HEK293T (cell line): Measurements from ENCODE around the gene REXO2.
A peak's percentile ranks its signal among the peaks of the same experiment; 100 is the strongest.

ENCODE experiments used
- CTCF ChIA-PET: fragments of 350-600 bp; formaldehyde crosslinking; extraction: SDS; loops from one replicate; lab custom pipeline; 2021; ENCODE audit warnings: antibody characterized with exemption, inconsistent platforms; lab: Yijun Ruan, JAX
- POLR2A ChIA-PET: fragments of 350-600 bp; formaldehyde crosslinking; extraction: SDS; loops from one replicate; lab custom pipeline; 2020; ENCODE audit warnings: antibody characterized with exemption, inconsistent platforms; lab: Yijun Ruan, JAX
- DNase-seq: peaks from one replicate; pipeline ENCODE4 v3.0.0; 2012; ENCODE audit warnings: mixed read lengths; ENCODE audit errors: extremely low spot score
- ARNT ChIP-seq: fragments of 450-650 bp; IDR thresholded peaks from 2 replicates; pipeline ENCODE4 v1.6.1; 2017; ENCODE audit warnings: mild to moderate bottlenecking
- BHLHE40 ChIP-seq: fragments of 450-650 bp; IDR thresholded peaks from 2 replicates; pipeline ENCODE4 v1.6.1; 2016; ENCODE audit warnings: mild to moderate bottlenecking, moderate library complexity, borderline replicate concordance
- CTBP1 ChIP-seq: fragments of 450-650 bp; IDR thresholded peaks from 2 replicates; pipeline ENCODE4 v1.6.1; 2016; ENCODE audit warnings: borderline replicate concordance
- ELF4 ChIP-seq: fragments of 450-650 bp; IDR thresholded peaks from 2 replicates; pipeline ENCODE4 v1.6.1; 2017; ENCODE audit warnings: antibody characterized with exemption
- FOXA1 ChIP-seq: fragments of 450-650 bp; IDR thresholded peaks from 2 replicates; pipeline ENCODE4 v1.6.1; 2016; ENCODE audit warnings: mild to moderate bottlenecking
- FOXK2 ChIP-seq: fragments of 450-650 bp; IDR thresholded peaks from 2 replicates; pipeline ENCODE4 v1.6.1; 2016; ENCODE audit warnings: mild to moderate bottlenecking
- FOXM1 ChIP-seq: fragments of 450-650 bp; IDR thresholded peaks from 2 replicates; pipeline ENCODE4 v1.6.1; 2017; ENCODE audit warnings: mild to moderate bottlenecking, borderline replicate concordance
- HDGF ChIP-seq: fragments of 450-650 bp; IDR thresholded peaks from 2 replicates; pipeline ENCODE4 v1.6.1; 2017; ENCODE audit warnings: antibody characterized with exemption, borderline replicate concordance
- L3MBTL2 ChIP-seq: fragments of 450-650 bp; conservative IDR thresholded peaks from 2 replicates; pipeline ENCODE4 v1.6.1; 2016; ENCODE audit warnings: mild to moderate bottlenecking
- LEF1 ChIP-seq: fragments of 450-650 bp; IDR thresholded peaks from 2 replicates; pipeline ENCODE4 v1.6.1; 2017; ENCODE audit warnings: mild to moderate bottlenecking, borderline replicate concordance
- NFRKB ChIP-seq: fragments of 450-650 bp; IDR thresholded peaks from 2 replicates; pipeline ENCODE4 v1.6.1; 2016; ENCODE audit warnings: mild to moderate bottlenecking, moderate library complexity
- SP1 ChIP-seq: fragments of 450-650 bp; IDR thresholded peaks from 2 replicates; pipeline ENCODE4 v1.6.1; 2017
- SUZ12 ChIP-seq: fragments of 450-650 bp; IDR thresholded peaks from 2 replicates; pipeline ENCODE4 v1.6.1; 2016; ENCODE audit warnings: mild to moderate bottlenecking
- TARDBP ChIP-seq: fragments of 450-650 bp; IDR thresholded peaks from 2 replicates; pipeline ENCODE4 v1.6.1; 2016
- ZNF384 ChIP-seq: fragments of 450-650 bp; IDR thresholded peaks from 2 replicates; pipeline ENCODE4 v1.6.1; 2016
- TF ChIP-seq, protein P1 (sequence below): fragments of 450-650 bp; IDR thresholded peaks from 2 replicates; pipeline ENCODE4 v1.6.1; 2016

Gene REXO2

GRCh38 chr11:114439229-114440120 lies at the start of gene REXO2:
REXO2 (plus strand) TSS chr11:114439467; CDS start chr11:114439529, 62 bp downstream.
- CTCF ChIA-PET, result no interaction called here
- POLR2A ChIA-PET, result interaction anchor here (0.8 to 1.0 kb wide), 3 partner anchors 38 to 63 kb away, joined by 3 read pairs; no protein-coding TSS in a partner anchor
- DNase-seq, result peak; percentile 94

GRCh38 chr11:114392735-114393667 lies 46.3 kb upstream of the REXO2 start:
- POLR2A ChIA-PET, result no interaction called here
- TF ChIP-seq, protein P1, sequence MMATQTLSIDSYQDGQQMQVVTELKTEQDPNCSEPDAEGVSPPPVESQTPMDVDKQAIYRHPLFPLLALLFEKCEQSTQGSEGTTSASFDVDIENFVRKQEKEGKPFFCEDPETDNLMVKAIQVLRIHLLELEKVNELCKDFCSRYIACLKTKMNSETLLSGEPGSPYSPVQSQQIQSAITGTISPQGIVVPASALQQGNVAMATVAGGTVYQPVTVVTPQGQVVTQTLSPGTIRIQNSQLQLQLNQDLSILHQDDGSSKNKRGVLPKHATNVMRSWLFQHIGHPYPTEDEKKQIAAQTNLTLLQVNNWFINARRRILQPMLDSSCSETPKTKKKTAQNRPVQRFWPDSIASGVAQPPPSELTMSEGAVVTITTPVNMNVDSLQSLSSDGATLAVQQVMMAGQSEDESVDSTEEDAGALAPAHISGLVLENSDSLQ, result no peak
- TF ChIP-seq ELF4 (no peak), FOXK2 (no peak), ZNF384 (no peak), FOXA1 (no peak), LEF1 (no peak), SUZ12 (no peak), NFRKB (no peak), FOXM1 (no peak)
- CTCF ChIA-PET, result no interaction called here
- DNase-seq, result no peak

More at GRCh38 chr11:114439229-114440120, at the start of gene REXO2:
- TF ChIP-seq SUZ12, result peak; percentile 78
- TF ChIP-seq L3MBTL2, result peak; percentile 88
- TF ChIP-seq HDGF, result no peak

DNA sequence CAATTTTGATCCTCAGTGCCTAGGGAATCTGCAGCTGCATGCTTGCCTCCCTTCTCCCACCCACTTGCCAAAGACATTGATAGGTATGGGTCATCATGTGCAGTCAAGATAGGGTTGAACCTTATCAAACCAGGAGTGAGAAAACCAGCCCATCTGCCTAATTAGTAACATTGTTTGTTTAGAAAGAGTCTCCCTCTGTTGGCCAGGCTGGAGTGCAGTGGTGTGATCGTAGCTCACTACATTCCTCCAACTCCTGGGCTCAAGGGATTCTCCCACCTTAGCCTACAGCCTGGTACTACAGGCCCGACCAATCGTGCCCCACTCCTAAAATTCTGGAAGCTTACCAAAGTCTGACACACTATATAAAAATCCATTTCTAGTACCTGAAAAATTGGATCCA lies 43.5 kb upstream of the REXO2 start:
- POLR2A ChIA-PET, result no interaction called here
- no peak for DNase-seq
- CTCF ChIA-PET, result no interaction called here
- TF ChIP-seq SP1 (no peak), L3MBTL2 (no peak), ELF4 (no peak), ARNT (no peak), HDGF (no peak), FOXA1 (no peak), FOXK2 (no peak), CTBP1 (no peak), ZNF384 (no peak), TARDBP (no peak), SUZ12 (no peak)
- TF ChIP-seq, protein P1, result no peak

DNA sequence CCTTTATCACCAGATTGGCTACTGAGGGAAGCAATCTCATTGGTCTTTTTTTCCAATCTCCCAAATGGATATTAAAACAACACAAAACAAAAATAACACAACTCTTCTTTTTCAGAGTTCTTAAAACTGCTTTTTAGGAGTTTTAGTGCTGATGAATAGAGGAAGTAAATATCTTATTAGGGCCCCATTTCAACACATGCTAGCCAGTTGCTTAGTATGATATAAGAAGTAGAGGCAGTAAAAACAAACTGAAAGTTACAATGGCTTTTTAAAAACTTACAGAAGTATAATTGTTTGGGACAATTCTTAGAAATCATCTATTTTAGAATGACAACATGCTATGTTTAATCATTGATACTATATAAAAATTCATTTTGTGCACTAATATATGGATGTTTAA lies 42.4 kb upstream of the REXO2 start:
- DNase-seq, result no peak
- TF ChIP-seq SP1 (no peak), ZNF384 (no peak), L3MBTL2 (no peak), ARNT (no peak), FOXA1 (no peak), BHLHE40 (no peak), LEF1 (no peak), FOXM1 (no peak), HDGF (no peak), CTBP1 (no peak), ELF4 (no peak), FOXK2 (no peak), NFRKB (no peak), TARDBP (no peak), SUZ12 (no peak)
- TF ChIP-seq, protein P1, result no peak
- CTCF ChIA-PET, result no interaction called here
- POLR2A ChIA-PET, result no interaction called here

- POLR2A ChIA-PET, result no interaction called here
- DNase-seq, result no peak
- CTCF ChIA-PET, result interaction anchor here (1.3 kb wide), 1 partner anchor 20 kb away, joined by 3 read pairs; no protein-coding TSS in a partner anchor
- TF ChIP-seq FOXM1, result no peak
- TF ChIP-seq, protein P1, result peak; percentile 76
Measured at GRCh38 chr11:114397349-114397982, 41.8 kb upstream of the REXO2 start.
